Measurements from ENCODE around the gene TMEM220. TPM values are rescaled to one million over a fixed set of nuclear protein-coding genes. Genes with fewer than 3 reads are reported as not detected.

The TMEM220 gene
- 2.3 and 5.0 TPM in 2 replicates for total RNA-seq

GRCh38 chr17:10729334-10730193, at the start of gene TMEM220:
Gene TMEM220 (minus strand): TSS chr17:10730023. CDS start chr17:10729851, 172 bp downstream.

GRCh38 chr17:10697092-10698081, 32.4 kb downstream of the TMEM220 start, which contains the start of the genes ADPRM and SCO1:
Gene ADPRM (plus strand): TSS chr17:10697594. CDS start chr17:10704927, 7,333 bp downstream.
Gene SCO1 (minus strand): TSS chr17:10697533. CDS start chr17:10697507, 26 bp downstream.

Other genes with a start within 250 kb of the TMEM220 start
- gene MYH1, start 211.5 kb downstream of the TMEM220 start, total RNA-seq: under 0.01 TPM in 1 of 2 replicates, not detected in the other
- not detected in 2 replicates for gene MYH2, start 180.4 kb downstream of the TMEM220 start, total RNA-seq
- gene MYH3, start 72.7 kb downstream of the TMEM220 start, total RNA-seq: 0.22 and 0.52 TPM in 2 replicates
- 28.9 and 54.6 TPM in 2 replicates for gene SCO1, start 32.5 kb downstream of the TMEM220 start, total RNA-seq
- 11.3 and 12.8 TPM in 2 replicates for gene ADPRM, start 32.4 kb downstream of the TMEM220 start, total RNA-seq
- not detected in 2 replicates for gene TMEM238L, start 74.1 kb upstream of the TMEM220 start, total RNA-seq
- not detected in 2 replicates for gene PIRT, start 108.1 kb upstream of the TMEM220 start, total RNA-seq

Data from dermis lymphatic vessel endothelial cell (primary cell).